Gastroesophageal sphincter (tissue), 3 donors: Measurements from ENCODE around the gene PREX1.

Source experiments
- EP300 ChIP-seq: sonication (generic); formaldehyde crosslinking; IDR thresholded peaks from one replicate; pipeline ENCODE4 v1.6.1; 2017; ENCODE audit warnings: antibody characterized with exemption, mild to moderate bottlenecking
- POLR2A ChIP-seq, 2 donors: fragments of 450-650 bp; IDR thresholded peaks; one replicate each; pipeline ENCODE4 v1.6.1; 2017; ENCODE audit warnings: antibody characterized with exemption in 2 of 2, mild to moderate bottlenecking in 2 of 2, moderate library complexity in 1 of 2
- POLR2AphosphoS5 ChIP-seq: sonication (generic); formaldehyde crosslinking; IDR thresholded peaks from one replicate; pipeline ENCODE4 v1.6.1; 2017; ENCODE audit warnings: antibody characterized with exemption
- TF ChIP-seq, protein P1 (sequence below), 4 experiments: fragments of 200-600 bp in 2 of 4; fragments of 450-650 bp in 2 of 4; sonication (generic) in 1 of 4; IDR thresholded peaks; one replicate each; pipeline ENCODE4 v1.5.1; 2017 to 2019; ENCODE audit warnings: antibody characterized with exemption in 4 of 4, mild to moderate bottlenecking in 2 of 4, moderate library complexity in 2 of 4

DNA sequence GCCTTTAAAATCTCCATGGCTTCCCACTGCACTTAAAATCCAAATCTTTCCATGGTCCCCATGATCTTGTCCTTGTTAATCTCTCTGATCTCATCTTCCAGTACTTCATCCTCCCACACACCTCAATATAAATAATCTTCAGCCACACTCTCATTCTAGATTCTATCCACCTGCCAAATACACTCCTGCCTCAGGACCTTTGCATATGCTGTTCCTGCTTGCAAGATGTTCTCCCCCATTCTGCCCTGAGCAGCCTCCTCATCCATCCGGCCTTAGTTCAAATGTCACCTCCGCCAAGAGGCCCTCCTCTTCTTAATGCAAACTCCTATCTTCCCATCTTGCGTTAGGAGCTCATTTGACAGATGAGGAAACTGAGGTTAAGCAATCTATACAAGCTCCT, 77.4 kb downstream of the PREX1 start:
- TF ChIP-seq, protein P1, sequence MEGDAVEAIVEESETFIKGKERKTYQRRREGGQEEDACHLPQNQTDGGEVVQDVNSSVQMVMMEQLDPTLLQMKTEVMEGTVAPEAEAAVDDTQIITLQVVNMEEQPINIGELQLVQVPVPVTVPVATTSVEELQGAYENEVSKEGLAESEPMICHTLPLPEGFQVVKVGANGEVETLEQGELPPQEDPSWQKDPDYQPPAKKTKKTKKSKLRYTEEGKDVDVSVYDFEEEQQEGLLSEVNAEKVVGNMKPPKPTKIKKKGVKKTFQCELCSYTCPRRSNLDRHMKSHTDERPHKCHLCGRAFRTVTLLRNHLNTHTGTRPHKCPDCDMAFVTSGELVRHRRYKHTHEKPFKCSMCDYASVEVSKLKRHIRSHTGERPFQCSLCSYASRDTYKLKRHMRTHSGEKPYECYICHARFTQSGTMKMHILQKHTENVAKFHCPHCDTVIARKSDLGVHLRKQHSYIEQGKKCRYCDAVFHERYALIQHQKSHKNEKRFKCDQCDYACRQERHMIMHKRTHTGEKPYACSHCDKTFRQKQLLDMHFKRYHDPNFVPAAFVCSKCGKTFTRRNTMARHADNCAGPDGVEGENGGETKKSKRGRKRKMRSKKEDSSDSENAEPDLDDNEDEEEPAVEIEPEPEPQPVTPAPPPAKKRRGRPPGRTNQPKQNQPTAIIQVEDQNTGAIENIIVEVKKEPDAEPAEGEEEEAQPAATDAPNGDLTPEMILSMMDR (IDR thresholded peaks at IDR 0.05), result no peak
- TF ChIP-seq POLR2A (IDR thresholded peaks at IDR 0.05) (no peak), EP300 (no peak), POLR2AphosphoS5 (no peak)
